Right lobe of liver (tissue), 6 donors: ENCODE data around the gene PHYHD1. TPM values are rescaled to one million over a fixed set of nuclear protein-coding genes. Genes with fewer than 3 reads are reported as not detected.

ENCODE experiments used
- ATAC-seq, 4 donors: fragments of 200-7000 bp; cut with Tn5 transposase; one replicate each; pipeline ENCODE4 v1.9.1; 2020; ENCODE audit warnings: mild to moderate bottlenecking in 4 of 4, moderate library complexity in 4 of 4
- DNase-seq, 3 donors: peaks; one replicate each; pipeline ENCODE4 v3.0.0-alpha.2; 2020
- H3K27ac ChIP-seq, 3 donors: fragments of 200-600 bp; one replicate each; pipeline ENCODE4 v1.8.0; 2022
- H3K27me3 ChIP-seq, 2 donors: fragments of 200-600 bp; one replicate each; pipeline ENCODE4 v1.8.0; 2022
- H3K36me3 ChIP-seq, 4 donors: fragments of 200-600 bp; sonication (generic) in 1 of 4; one replicate each; pipeline versions ENCODE4 v1.5.1 to v1.8.0; 2017 to 2022; ENCODE audit warnings: control low read depth in 1 of 4
- H3K4me1 ChIP-seq, 4 donors: fragments of 200-600 bp; sonication (generic) in 1 of 4; one replicate each; pipeline versions ENCODE4 v1.5.1 to v1.8.0; 2017 to 2022; ENCODE audit warnings: control low read depth in 1 of 4
- H3K4me3 ChIP-seq, 3 donors: fragments of 200-600 bp; one replicate each; pipeline ENCODE4 v1.8.0; 2022
- H3K9me3 ChIP-seq, 4 donors: fragments of 200-600 bp; sonication (generic) in 1 of 4; one replicate each; pipeline versions ENCODE4 v1.5.1 to v1.8.0; 2017 to 2022; ENCODE audit warnings: control low read depth in 1 of 4
- POLR2A ChIP-seq: fragments of 450-650 bp; IDR thresholded peaks from one replicate; pipeline ENCODE4 v1.6.1; 2017; ENCODE audit warnings: antibody characterized with exemption, mild to moderate bottlenecking
- WGBS: methylation state at CpG from one replicate; pipeline ENCODE4 v1.1.6; 2018; ENCODE audit warnings: low coverage, low lambda C conversion rate; ENCODE audit not compliant: insufficient coverage; ENCODE audit errors: missing lambda C conversion rate; 5-methylcytosine and 5-hydroxymethylcytosine counted together
- intact Hi-C, 2 donors: fragments of 100-400 bp; cut with DNase I; formaldehyde crosslinking; loops; one replicate each; pipeline versions ENCODE4 v1.11.2 to v1.14.1; 2022
- total RNA-seq, 6 experiments: library from RNA; depleted of rRNA in 2 of 6; stranded (reverse); fragments of >200 nt in 2 of 6; fragmentation: NEBNext Ultra II Directional in 3 of 6; extraction: Animal tissue kit (Norgen Biotek cat#: 25700) in 3 of 6; gene quantifications; one replicate each; pipeline versions ENCODE4 v1.1.0 to v1.2.4, GENCODE V29; 2016 to 2023
- TF ChIP-seq, protein P1 (sequence below), 4 donors: fragments of 200-600 bp in 3 of 4; fragments of 450-650 bp in 1 of 4; IDR thresholded peaks; one replicate each; pipeline versions ENCODE4 v1.5.1 to v1.8.0; 2016 to 2022; ENCODE audit warnings: antibody characterized with exemption in 4 of 4, mild to moderate bottlenecking in 2 of 4
- donor health status: DM: no; HTN: yes; CAD: no.
- donor health status: DM: no; HTN: no; CAD: no.
- donor health status: DM: no; HTN: no; CAD: no.
- donor health status: DM: no; HTN: yes; CAD: no.
- donor health status: DM: no; HTN: yes; CAD: no.

PHYHD1 gene
- total RNA-seq, 6 experiments from 2014 or later = 14.0 to 69.7 (median 38.2) TPM

DNA sequence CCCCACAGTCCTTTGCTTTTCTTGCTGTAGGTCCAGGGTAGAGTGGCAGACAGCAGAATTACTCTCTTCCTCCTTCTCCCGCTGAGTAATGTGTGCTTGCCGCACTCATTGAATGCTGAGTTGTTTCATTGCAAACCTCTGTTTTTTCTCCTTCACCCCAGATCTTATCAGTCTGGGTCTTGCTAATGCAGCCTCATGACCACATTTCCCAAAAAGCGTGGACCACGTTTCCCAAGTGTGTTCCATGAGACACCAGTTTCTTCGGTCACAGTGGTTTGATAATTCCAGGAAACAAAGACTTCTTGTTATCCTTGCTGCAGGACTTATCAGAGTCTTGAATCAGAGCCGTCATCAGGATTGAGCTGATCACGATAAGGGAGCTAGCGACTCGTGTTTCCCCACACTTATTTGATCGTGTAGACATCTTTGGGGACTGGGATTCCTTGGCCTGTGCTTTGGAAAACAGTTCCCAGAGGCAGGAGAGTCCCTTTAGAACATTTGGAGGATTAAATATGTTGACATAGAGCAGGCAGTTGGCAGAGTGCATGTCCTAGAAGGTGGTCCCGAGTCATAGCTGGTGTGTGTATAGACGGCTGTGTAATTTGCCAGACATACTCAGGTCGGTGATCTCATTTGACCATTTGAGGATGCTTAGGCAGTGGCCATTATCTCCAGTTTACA lies 34.4 kb upstream of the PHYHD1 start:
- H3K9me3 ChIP-seq = no peaks in the 10 kb centered on the region
- H3K27ac ChIP-seq = no peak overlapping the region
- no peaks in the 10 kb centered on the region for H3K27me3 ChIP-seq
- ATAC-seq (no peak), DNase-seq (no peak)
- TF ChIP-seq, protein P1, sequence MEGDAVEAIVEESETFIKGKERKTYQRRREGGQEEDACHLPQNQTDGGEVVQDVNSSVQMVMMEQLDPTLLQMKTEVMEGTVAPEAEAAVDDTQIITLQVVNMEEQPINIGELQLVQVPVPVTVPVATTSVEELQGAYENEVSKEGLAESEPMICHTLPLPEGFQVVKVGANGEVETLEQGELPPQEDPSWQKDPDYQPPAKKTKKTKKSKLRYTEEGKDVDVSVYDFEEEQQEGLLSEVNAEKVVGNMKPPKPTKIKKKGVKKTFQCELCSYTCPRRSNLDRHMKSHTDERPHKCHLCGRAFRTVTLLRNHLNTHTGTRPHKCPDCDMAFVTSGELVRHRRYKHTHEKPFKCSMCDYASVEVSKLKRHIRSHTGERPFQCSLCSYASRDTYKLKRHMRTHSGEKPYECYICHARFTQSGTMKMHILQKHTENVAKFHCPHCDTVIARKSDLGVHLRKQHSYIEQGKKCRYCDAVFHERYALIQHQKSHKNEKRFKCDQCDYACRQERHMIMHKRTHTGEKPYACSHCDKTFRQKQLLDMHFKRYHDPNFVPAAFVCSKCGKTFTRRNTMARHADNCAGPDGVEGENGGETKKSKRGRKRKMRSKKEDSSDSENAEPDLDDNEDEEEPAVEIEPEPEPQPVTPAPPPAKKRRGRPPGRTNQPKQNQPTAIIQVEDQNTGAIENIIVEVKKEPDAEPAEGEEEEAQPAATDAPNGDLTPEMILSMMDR (IDR thresholded peaks at IDR 0.05) = no peak
- TF ChIP-seq POLR2A = no peak
- peaks cover 0 to 17% (median 8%) of the 10 kb centered on the region in 4 donors for H3K36me3 ChIP-seq
- 86% methylated on average over 10 of the region's 13 CpGs for WGBS
- intact Hi-C loops = no loop called here
- peaks cover 0 to 17% (median 0%) of the 10 kb centered on the region in 4 donors for H3K4me1 ChIP-seq
- no peak overlapping the region for H3K4me3 ChIP-seq

GRCh38 chr9:128887049-128887448 lies 33.7 kb upstream of the PHYHD1 start:
- H3K27ac ChIP-seq = no peak overlapping the region
- H3K9me3 ChIP-seq = no peaks in the 10 kb centered on the region
- intact Hi-C loops = no loop called here
- peaks cover 0 to 17% (median 9%) of the 10 kb centered on the region in 4 donors for H3K36me3 ChIP-seq
- no peak for TF ChIP-seq POLR2A
- TF ChIP-seq, protein P1 (IDR thresholded peaks at IDR 0.05) = no peak
- DNase-seq = no peak
- 100% methylated on average over 3 of the region's 3 CpGs for WGBS
- H3K4me1 ChIP-seq = peaks cover 0 to 22% (median under 1%) of the 10 kb centered on the region in 4 donors
- no peak overlapping the region for H3K4me3 ChIP-seq
- no peaks in the 10 kb centered on the region for H3K27me3 ChIP-seq
- no peak for ATAC-seq

GRCh38 chr9:128887914-128888350 lies 32.9 kb upstream of the PHYHD1 start:
- Histone ChIP-seq H3K9me3 (no peaks in the 10 kb centered on the region), H3K4me1 (peaks cover 0 to 29% (median 5%) of the 10 kb centered on the region in 4 donors), H3K27ac (no peak overlapping the region), H3K36me3 (peaks cover 0 to 17% (median 9%) of the 10 kb centered on the region in 4 donors), H3K4me3 (no peak overlapping the region), H3K27me3 (no peaks in the 10 kb centered on the region)
- DNase-seq (no peak), ATAC-seq (no peak)
- WGBS = 32% methylated on average over 5 of the region's 9 CpGs
- intact Hi-C loops = no loop called here
- TF ChIP-seq, protein P1 (IDR thresholded peaks at IDR 0.05) = no peak
- no peak for TF ChIP-seq POLR2A

DNA sequence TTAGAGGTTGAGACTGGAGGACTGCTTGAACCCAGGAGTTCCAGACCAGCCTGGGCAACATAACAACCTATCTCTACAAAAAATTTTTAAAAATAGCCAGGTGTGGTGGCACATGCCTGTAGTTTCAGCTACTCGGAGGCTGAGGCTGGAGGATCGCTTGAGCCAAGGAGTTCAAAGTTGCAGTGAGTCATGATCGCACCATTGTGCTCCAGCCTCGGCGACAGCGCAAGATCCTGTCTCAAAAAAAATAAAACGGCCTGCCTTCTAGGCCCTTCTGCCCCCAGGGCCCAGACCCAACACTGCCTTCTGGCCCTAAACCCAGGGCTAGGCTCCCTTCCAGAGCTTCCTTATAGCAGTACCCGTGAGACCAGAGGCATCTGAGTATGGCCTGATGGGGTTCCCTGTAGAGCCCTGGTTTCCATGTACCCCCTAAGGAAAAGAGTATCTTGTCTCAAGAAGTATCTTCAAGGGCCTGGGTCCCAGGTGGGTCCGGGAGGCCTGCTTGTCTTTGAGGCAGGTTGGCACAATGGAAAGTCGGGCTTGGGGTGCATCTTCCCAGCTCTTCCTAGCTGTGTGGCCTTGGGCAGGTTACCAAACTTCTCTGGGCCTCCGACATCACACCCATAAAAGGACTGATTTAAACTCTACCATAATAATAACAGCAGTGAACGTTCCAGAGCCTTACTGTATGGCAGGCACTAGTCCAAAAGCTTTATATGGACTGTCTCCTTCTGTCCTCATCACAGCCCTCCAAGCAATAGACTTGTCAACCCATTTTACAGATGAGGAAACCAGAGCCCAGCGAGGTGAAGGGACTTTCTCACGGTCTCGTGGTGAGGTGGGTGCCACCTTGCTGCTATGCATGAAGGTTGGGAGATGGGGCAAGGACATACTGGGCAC lies 29.2 kb upstream of the PHYHD1 start:
- DNase-seq (no peak), ATAC-seq (no peak)
- Histone ChIP-seq H3K27ac (peak overlapping the region; percentile 46 to 69 (median 63)), H3K4me3 (no peak overlapping the region), H3K4me1 (peaks cover 0 to 17% (median 6%) of the 10 kb centered on the region in 4 donors), H3K9me3 (no peaks in the 10 kb centered on the region), H3K36me3 (peaks cover 0 to 12% (median 6%) of the 10 kb centered on the region in 4 donors), H3K27me3 (no peaks in the 10 kb centered on the region)
- TF ChIP-seq, protein P1 (IDR thresholded peaks at IDR 0.05) = no peak
- TF ChIP-seq POLR2A = no peak
- intact Hi-C loops = no loop called here
- WGBS = 71% methylated on average over 6 of the region's 15 CpGs
